A673 (cell line): ENCODE results near the gene MB21D2.

Experiments
- CTCF ChIP-seq: fragments of 300-800, 200-600 bp; sonication (generic); conservative IDR thresholded peaks from 2 replicates; pipeline ENCODE4 v1.5.1; 2017; ENCODE audit warnings: low read depth, mild to moderate bottlenecking, antibody characterized with exemption, low read length, moderate library complexity, mixed read lengths
- EZH2 ChIP-seq: fragments of 200-600 bp; sonication (generic); IDR thresholded peaks from 2 replicates; pipeline ENCODE4 v1.6.1; 2017; ENCODE audit warnings: borderline replicate concordance, low read depth, mild to moderate bottlenecking, mixed read lengths, antibody characterized with exemption, low read length; ENCODE audit not compliant: poor library complexity, severe bottlenecking

GRCh38 chr3:192918275-192918588 is 576 bp upstream of the MB21D2 start:
- TF ChIP-seq CTCF, result no peak
- TF ChIP-seq EZH2, result no peak
